CD4-positive, alpha-beta T cell treated with Interleukin-17A for 1 hour (primary cell): ENCODE data around the gene TRIM2.

ENCODE experiments used
- DNase-seq: peaks from one replicate; pipeline ENCODE4 v3.0.0-alpha.2; 2020

TRIM2 gene

DNA sequence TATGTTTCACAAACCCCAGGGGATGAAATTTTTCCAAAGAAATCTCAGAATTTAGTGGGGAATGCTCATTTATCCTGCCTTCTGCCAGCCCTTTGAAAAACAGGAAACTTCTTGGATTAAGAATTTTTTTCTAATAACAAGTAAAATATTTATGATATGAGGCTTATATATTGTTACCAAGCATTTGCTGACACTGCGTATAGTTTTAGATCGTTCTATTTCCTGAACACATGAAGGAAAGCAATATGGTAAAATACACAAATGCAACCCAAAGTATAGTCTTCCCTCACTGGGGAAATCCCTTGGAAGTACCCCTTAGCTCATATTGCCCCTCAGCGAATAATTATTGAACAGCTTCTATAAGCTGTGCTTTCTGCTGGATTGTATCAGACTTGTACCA lies 85.9 kb downstream of the TRIM2 start:
- DNase-seq = no peak

GRCh38 chr4:153291562-153291961 lies 87.3 kb downstream of the TRIM2 start:
- no peak for DNase-seq

- DNase-seq = no peak
These were observed 88.9 kb downstream of the TRIM2 start for GRCh38 chr4:153292897-153293741.

DNA sequence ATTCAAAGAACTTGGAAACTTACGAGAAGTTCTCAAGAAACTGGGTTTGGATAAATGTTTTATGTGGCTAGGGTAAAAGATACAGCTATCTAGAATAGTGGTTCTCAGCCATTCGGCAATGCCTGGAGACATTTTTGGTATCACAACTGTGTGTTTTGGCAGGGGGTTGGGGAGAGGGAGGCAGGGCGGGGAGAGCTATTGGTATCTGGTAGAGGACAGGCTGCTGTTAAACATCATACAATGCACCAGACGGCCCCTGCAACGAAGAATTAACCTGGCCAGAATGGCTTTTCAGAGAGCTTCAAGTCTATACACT lies 89.5 kb downstream of the TRIM2 start:
- no peak for DNase-seq

GRCh38 chr4:153294631-153295030 lies 90.4 kb downstream of the TRIM2 start:
- no peak for DNase-seq

DNA sequence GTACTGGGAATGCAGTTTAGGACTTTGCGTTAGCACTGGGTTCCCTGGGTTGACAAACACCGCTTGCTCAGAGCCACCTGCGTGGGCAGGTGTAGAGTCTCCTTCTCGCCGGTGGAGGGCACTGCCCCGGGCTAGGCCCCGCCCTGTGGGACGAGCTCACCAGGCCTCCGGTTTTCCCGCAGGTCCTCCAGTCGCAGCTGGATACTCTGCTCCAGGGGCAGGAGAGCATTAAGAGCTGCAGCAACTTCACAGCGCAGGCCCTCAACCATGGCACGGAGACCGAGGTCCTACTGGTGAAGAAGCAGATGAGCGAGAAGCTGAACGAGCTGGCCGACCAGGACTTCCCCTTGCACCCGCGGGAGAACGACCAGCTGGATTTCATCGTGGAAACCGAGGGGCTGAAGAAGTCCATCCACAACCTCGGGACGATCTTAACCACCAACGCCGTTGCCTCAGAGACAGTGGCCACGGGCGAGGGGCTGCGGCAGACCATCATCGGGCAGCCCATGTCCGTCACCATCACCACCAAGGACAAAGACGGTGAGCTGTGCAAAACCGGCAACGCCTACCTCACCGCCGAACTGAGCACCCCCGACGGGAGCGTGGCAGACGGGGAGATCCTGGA lies 91.0 kb downstream of the TRIM2 start:
- no peak for DNase-seq

- no peak for DNase-seq
These were observed 92.0 kb downstream of the TRIM2 start for GRCh38 chr4:153296040-153296823.

- no peak for DNase-seq
These were observed 92.9 kb downstream of the TRIM2 start for GRCh38 chr4:153297116-153297515.

DNA sequence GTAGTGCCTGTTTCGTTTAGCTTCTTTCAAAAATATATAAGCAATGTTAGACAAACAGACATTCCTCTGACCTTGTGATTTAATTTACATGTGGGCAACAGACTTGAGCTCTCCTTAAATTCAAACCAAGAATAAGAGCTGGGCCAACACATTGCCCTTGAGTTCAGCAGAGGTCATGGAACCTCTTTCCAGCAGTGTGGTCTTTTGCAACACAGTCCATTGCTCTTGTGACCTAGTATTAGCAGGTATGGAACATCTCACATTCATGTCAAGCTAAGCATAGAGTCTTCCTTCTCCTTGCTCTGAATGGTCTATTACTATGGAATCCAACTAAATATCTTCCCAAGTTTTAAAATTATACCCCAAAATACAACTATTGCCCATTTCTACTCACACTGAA lies 106.5 kb downstream of the TRIM2 start:
- no peak for DNase-seq

- DNase-seq = no peak
These were observed 110.7 kb downstream of the TRIM2 start for GRCh38 chr4:153314915-153315314.

GRCh38 chr4:153318696-153319320 lies 114.6 kb downstream of the TRIM2 start:
- peak; percentile 61 for DNase-seq

GRCh38 chr4:153322791-153323190 lies 118.5 kb downstream of the TRIM2 start:
- DNase-seq = no peak

DNA sequence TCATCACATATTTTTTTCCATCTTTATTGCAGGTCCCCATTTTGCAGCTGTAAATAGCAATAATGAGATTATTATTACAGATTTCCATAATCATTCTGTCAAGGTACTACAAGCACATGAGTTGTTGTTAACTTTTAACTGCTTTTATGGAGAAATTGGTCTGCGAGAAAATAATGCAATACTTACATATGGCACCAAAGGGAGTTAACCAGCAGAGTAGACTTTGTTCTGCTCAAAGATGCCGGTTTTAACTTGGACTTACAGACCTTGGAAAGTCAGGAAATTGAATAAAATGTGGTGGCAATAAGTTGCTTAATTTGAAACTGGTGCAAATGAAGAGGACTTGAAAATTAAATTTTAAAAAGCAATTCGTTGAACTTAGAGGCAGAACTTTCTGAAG lies 119.8 kb downstream of the TRIM2 start:
- no peak for DNase-seq

DNA sequence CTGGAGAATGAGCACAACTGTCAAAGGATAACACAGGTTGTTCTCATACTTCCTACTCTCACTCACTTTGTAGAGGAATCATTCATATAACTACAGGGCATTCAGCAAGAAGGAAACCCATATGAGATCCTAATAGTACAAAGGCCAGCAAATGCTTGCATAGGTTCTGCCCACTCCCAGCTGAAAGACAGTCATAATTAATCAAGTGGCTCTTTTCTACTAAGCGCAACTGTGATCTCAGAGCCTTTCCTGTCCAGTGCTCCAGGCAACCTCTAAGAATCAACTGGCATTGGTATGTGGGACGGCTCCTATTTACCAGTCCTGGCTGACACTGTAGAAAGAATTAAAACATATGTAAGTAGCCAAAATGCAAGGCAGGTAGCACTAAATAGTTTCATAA lies 121.3 kb downstream of the TRIM2 start:
- DNase-seq = no peak

DNA sequence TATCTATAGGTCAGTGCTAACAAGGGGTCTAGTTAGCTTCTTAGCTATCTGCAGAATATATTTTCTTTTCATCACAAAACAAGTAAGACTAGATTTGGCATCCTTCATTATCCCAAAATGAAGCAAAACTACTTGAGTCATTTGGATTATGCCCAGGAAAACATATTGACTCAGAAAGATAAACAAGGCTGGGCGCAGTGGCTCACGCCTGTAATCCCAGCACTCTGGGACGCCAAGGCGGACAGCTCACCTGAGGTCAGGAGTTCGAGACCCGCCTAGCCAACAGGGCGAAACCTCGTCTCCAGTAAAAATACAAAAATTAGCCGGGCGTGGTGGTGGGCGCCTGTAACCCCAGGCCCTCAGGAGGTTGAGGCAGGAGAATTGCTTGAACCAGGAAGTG lies 122.3 kb downstream of the TRIM2 start:
- no peak for DNase-seq

DNA sequence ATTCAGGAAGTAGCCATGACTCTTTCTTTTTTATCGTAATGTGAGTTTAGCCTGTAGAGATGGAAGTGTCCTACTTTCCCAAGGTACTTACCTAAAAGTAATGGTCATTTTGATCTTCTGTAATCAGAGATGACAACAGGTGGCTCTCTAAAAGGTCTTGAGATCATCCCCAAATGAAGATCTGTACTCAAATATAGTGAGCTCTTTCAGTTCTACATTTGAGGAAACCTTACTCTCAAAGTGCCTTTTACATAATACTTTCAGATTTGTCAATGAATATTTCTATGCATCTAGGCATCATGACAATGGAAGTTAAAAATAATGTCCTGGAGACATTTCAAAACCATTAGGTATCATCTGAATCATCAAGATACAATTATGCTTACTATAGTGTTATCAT lies 123.0 kb downstream of the TRIM2 start:
- no peak for DNase-seq

GRCh38 chr4:153332936-153333335 lies 128.7 kb downstream of the TRIM2 start:
- no peak for DNase-seq

GRCh38 chr4:153333874-153334273 lies 129.6 kb downstream of the TRIM2 start:
- DNase-seq = no peak

DNA sequence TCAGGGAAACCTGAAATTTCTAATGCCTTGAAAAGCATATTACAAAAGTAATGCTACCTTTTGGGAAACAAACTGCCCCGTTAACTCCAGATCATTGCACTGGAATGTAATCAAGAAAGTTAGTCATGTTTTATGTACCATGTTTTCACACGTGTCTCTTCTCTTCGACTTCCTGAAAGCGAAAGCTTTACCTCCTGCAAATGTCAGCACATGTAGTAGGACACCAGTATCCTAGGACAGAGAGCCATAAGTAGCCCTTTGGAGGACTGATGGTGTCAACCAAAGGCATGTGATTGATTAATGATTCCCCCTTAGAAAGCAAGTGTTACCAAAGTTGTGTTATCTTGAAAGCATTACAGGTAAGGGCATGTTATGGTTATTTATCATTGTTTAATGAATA lies 131.4 kb downstream of the TRIM2 start:
- DNase-seq = no peak

- no peak for DNase-seq
These were observed 133.4 kb downstream of the TRIM2 start for GRCh38 chr4:153337686-153338085.

- no peak for DNase-seq
These were observed 137.4 kb downstream of the TRIM2 start for GRCh38 chr4:153341575-153342090.

DNA sequence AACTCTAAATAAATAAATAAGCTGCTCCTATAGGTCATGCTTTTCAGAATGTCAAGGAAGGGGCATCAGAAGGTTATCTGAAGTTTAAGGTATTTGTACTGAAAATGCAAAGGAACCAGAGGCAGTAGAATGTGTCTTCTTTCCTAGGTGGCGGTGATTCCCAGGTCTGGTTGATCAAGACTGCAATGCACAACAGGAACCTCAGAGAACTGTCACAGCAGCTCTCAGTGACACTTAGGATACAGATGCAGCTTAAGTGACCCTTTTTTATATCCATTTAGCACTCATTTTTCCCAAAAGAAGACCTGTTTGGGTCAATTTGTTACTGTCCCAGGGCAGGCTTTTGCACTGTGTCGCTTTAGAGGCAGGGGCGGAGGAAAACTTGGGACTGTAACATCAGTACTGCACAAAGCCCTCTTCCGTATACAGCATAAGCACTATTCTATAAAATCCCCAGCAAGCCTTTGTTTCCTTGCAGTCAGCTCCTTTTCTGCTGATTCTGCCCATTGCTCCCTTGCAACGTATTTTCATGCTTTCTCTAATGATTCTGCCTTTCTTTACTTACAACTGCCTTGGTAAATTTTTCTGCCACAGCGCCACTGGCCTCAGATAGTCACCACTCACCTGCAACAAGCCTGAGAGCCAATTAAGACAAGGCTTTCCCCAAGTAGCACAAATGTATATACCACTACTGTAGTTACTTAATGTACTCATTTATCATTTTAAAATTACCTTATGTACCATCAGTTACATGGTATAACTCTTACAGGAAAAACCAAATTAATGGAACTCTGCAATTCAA lies 138.7 kb downstream of the TRIM2 start:
- no peak for DNase-seq
